Small intestine (tissue), 7 donors: ENCODE measurements around the gene UPF3A. TPM values are rescaled to one million over a fixed set of nuclear protein-coding genes. Genes with fewer than 3 reads are reported as not detected.

Source experiments
- DNase-seq, 2 donors: peaks; one replicate each; pipeline versions ENCODE4 v3.0.0 to v3.0.0-alpha.2; 2013
- FAIRE-seq: peaks from 2 replicates; lab custom pipeline; 2012; peaks lifted over from hg19 to GRCh38; lab: Jason Lieb, UNC
- H3K27ac ChIP-seq, 3 donors: one replicate each; pipeline ENCODE4 v1.5.1; 2013; ENCODE audit warnings: low read length in 2 of 3, mild to moderate bottlenecking in 2 of 3, control low read depth in 1 of 3, inconsistent platforms in 1 of 3, low read depth in 1 of 3, moderate library complexity in 1 of 3
- H3K27me3 ChIP-seq, 3 donors: one replicate each; pipeline ENCODE4 v1.6.1; 2013; ENCODE audit warnings: low read length in 3 of 3, inconsistent platforms in 1 of 3; ENCODE audit not compliant: control insufficient read depth in 3 of 3, insufficient read depth in 3 of 3
- H3K36me3 ChIP-seq, 3 donors: one replicate each; pipeline ENCODE4 v1.6.1; 2013; ENCODE audit warnings: low read length in 3 of 3, inconsistent platforms in 1 of 3, low read depth in 1 of 3, mild to moderate bottlenecking in 1 of 3, moderate library complexity in 1 of 3; ENCODE audit not compliant: control insufficient read depth in 3 of 3, insufficient read depth in 2 of 3
- H3K4me1 ChIP-seq, 3 donors: one replicate each; pipeline ENCODE4 v1.6.1; 2013; ENCODE audit warnings: low read length in 2 of 3, inconsistent platforms in 1 of 3, low read depth in 1 of 3, mild to moderate bottlenecking in 1 of 3, moderate library complexity in 1 of 3; ENCODE audit not compliant: control insufficient read depth in 3 of 3, insufficient read depth in 2 of 3
- H3K4me3 ChIP-seq, 3 donors: one replicate each; pipeline ENCODE4 v1.5.1; 2013; ENCODE audit warnings: low read length in 3 of 3, control low read depth in 1 of 3, inconsistent platforms in 1 of 3, low read depth in 1 of 3, mild to moderate bottlenecking in 1 of 3, moderate library complexity in 1 of 3
- H3K9me3 ChIP-seq, 2 donors: one replicate each; pipeline ENCODE4 v1.6.1; 2013; ENCODE audit warnings: low read depth in 1 of 2, low read length in 1 of 2; ENCODE audit not compliant: control insufficient read depth in 2 of 2, insufficient read depth in 1 of 2
- WGBS, 3 donors: extraction: QIAGEN DNeasy Blood & Tissue Kit; methylation state at CpG; one replicate each; pipeline ENCODE4 v1.1.7; 2013; 5-methylcytosine and 5-hydroxymethylcytosine counted together
- polyA plus RNA-seq, 4 donors: library from polyadenylated mRNA; stranded (reverse) in 3 of 4; unstranded in 1 of 4; fragments of 200-250 nt in 3 of 4; fragments of 120-200 nt in 1 of 4; gene quantifications; one replicate each; pipeline versions ENCODE4 v1.2.1 to v1.2.3, GENCODE V29; 2013
- donor health status: healthy with polysubstance abuse.
- donor health status: control.
- donor health status: control.
- donor health status: Bipolar disorder and iron deficiency.
- donor health status: healthy.

The UPF3A gene
- polyA plus RNA-seq, 4 donors: 38.0 to 74.2 (median 49.7) TPM

DNA sequence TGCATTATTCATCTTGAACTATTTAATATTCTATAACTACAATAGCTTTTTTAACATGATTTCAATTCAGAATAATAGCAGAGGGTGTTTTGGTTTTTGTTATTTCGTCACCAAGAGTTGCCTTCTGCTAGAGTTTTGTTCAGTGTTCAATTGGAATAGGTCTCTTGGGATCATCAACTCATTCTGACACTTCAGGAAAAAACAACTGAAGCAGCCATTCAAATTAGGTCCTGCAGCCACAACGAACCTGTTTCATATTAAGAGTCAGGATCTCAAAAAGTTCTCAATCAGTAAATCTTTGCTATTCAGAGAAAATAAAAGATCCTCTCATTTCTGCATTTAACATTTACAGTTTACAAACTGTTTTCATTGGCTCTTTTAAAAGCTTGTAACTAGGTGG, 30.5 kb downstream of the UPF3A start:
- 58 to 68% (median 60%) methylated on average over 2 of the region's 2 CpGs for WGBS, 3 donors
- FAIRE-seq: no peak
- Histone ChIP-seq H3K36me3 (peaks cover 0 to 2% (median 0%) of the 10 kb centered on the region in 3 donors), H3K4me3 (no peak overlapping the region), H3K27me3 (no peaks in the 10 kb centered on the region), H3K9me3 (no peaks in the 10 kb centered on the region), H3K4me1 (peaks cover 4 to 5% (median 4%) of the 10 kb centered on the region in 3 donors), H3K27ac (no peak overlapping the region)
- DNase-seq: no peak

DNA sequence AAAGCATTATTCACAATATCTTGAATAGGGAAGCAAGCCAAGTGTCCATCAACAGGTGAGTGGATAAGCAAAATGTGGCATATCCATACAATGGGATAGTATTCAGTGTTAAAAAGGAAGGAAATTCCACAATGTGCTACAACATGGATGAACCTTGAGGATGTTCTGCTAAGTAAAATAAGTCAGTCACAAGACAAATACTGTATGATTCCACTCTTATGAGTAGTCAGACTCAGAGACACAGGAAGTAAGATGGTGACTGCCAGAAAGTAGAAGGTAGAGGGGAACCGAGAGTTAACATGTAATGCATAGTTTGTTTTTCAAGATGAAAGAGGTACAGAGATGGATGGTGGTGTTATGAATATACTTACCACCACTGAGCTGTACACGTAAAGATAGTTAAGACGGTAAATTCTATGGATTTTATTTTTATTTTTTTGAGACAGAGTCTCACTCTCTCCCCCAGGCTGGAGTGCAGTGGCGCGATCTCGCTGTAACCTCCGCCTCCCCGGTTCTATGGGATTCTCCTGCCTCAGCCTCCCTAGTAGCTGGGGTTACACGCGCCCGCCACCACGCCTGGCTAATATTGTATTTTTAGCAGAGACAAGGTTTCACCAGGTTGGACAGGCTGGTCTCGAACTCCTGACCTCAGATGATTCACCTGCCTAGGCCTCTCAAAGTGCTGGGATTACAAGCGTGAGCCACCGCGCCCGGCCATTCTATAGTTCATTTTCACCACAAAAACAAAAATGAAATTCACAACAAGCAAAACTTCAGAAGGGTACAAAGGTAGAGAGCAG, 31.9 kb downstream of the UPF3A start:
- Histone ChIP-seq H3K36me3 (peaks cover 0 to 6% (median 0%) of the 10 kb centered on the region in 3 donors), H3K4me3 (peak overlapping the region in 2 of 3 donors; percentile 49 to 74), H3K9me3 (no peaks in the 10 kb centered on the region), H3K27ac (peak overlapping the region; percentile 85 to 96 (median 91)), H3K4me1 (peaks cover 4 to 5% (median 4%) of the 10 kb centered on the region in 3 donors), H3K27me3 (no peaks in the 10 kb centered on the region)
- DNase-seq (no peak), FAIRE-seq (no peak)
- 67 to 75% (median 70%) methylated on average over 17 of the region's 17 CpGs for WGBS, 3 donors

DNA sequence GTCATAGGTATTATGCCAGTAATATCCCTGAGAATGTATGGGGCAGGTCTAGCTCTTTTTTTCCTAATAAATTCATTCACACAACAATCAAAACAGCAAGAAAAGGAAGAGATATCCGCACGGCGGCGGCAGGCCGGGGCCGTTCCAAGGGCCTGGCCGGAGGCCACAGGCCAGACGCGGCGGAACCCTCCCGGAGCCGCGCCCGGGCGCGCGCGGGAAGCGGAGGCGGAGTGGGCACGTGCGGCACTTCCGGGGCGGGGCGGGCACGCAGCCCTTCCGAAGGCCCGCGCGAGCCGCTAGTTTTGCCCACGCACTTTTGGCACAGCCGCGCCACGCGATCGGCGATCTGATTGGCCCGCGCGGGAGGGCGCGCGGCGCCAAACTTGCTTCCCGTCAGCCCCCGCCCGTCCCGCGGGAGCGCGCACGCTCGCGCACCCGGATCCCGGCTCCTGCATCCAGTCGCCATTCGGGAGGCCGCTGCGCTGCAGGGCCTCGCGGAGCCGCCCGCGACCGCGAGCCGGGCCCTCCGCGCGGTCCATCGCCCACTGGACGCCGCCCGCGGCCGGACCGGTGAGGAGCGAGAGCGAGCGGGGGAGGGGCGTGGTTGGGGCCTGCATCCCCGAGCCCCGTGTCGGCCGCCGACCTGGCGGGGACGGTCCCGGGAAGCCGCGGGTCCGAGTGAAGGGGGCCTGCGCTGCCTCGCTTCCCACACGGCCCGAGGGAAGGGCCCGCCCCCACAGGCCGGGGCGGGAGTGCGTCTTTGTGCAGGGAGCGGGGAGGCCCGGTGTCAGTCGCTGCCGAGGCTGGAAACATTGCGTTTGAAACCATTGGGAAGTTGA, 32.9 kb downstream of the UPF3A start, which contains the start of gene CHAMP1:
CHAMP1 (plus strand) TSS at position 430 of the 839 bp plus-strand sequence. CDS start 9,340 bp downstream, outside the sequence.
- H3K27me3 ChIP-seq: no peaks in the 10 kb centered on the region
- H3K27ac ChIP-seq: peak within 1 kb of the TSS; percentile 85 to 96 (median 91)
- DNase-seq: peak; percentile 95 to 98
- FAIRE-seq: no peak
- WGBS, 3 donors: 0% methylated on average over 69 to 107 of the region's 107 CpGs
- H3K36me3 ChIP-seq: peaks cover 0 to 6% (median 0%) of the 10 kb centered on the region in 3 donors
- peaks cover 4 to 5% (median 4%) of the 10 kb centered on the region in 3 donors for H3K4me1 ChIP-seq
- peak within 1 kb of the TSS; percentile 74 to 86 (median 76) for H3K4me3 ChIP-seq
- H3K9me3 ChIP-seq: no peaks in the 10 kb centered on the region

DNA sequence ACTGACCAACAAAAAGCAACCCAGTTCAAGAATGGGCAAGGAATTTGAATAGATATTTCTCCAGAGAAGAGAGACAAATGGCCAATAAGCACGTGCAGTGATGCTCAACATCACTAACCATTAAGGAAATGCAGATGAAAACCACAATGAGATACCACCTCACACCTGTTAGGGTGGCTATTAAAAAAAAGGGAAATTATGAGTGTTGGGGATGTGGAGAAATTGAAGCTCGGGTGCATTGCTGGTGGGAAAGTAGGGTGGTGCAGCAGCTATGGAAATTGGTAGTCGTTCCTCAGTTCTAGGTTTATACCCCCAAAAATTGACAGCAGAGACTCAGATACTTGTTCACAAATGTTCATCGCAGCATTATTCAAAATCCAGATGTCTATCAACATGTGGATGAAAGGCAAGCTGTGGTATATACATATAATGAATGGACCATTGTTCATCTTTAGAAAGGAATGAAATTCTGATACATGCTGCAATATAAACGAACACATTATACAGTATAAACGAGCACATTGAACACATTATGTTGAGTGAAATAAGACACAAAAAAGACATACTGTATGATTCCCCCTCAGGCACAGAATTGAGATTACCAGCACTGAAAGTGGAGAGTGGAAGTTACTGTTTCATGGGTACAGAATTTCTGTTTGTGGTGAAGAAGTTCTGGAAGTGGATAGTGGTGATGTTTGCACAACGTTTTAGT, 33.8 kb downstream of the UPF3A start:
- 8 to 13% (median 8%) methylated on average over 7 of the region's 7 CpGs for WGBS, 3 donors
- Histone ChIP-seq H3K36me3 (peaks cover 0 to 6% (median 0%) of the 10 kb centered on the region in 3 donors), H3K4me3 (peak overlapping the region; percentile 74 to 86 (median 76)), H3K27me3 (no peaks in the 10 kb centered on the region), H3K9me3 (no peaks in the 10 kb centered on the region), H3K27ac (peak overlapping the region in 2 of 3 donors; percentile 85 to 96), H3K4me1 (peaks cover 4 to 6% (median 5%) of the 10 kb centered on the region in 3 donors)
- DNase-seq (no peak), FAIRE-seq (no peak)

DNA sequence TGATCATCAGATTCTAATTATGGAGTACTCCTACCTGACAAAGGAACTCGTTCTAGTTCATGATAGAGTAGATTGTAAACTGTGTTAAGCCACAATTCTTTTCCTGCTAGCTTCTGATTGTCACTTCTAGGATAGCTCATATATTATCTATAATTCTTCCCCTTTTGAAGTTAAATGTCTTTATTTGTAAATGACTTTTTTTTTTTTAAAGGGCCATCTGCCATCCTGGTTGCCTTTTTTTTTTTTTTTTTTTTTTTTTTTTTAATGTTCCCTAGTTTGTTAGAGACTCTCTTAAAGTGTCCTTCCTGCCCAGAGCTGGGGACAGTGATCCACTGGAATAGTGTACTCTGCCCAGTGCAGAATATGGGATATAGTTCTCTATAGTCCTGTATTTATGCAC, 37.2 kb downstream of the UPF3A start:
- WGBS, 3 donors: 13 to 19% (median 17%) methylated on average over 1 of the region's 1 CpG
- no peak for FAIRE-seq
- no peak overlapping the region for H3K27ac ChIP-seq

DNA sequence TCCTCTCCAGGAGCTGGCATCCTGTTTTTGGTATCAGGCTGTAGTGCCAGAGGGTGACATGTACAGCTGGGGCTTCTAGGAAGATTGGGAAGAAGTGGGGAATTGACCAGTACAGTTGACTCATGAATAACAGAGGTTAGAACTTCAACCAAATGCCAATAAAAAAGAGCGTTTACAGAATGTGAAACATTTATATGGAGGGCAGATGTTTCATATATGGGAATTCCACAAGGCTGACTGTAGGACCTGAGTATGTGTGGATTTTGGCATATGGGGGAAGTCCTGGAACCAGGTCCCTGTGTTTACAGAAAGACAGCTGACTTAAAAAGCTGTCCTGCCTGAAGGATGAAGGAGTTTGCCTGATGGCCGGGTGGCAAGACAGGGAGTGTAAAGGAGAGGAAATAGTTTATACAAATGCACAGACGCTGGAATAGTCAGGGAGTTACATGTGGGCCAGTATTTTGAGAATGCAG, 38.1 kb downstream of the UPF3A start:
- peaks cover 0 to 6% (median 4%) of the 10 kb centered on the region in 3 donors for H3K4me1 ChIP-seq
- H3K9me3 ChIP-seq: no peaks in the 10 kb centered on the region
- no peak overlapping the region for H3K27ac ChIP-seq
- FAIRE-seq (no peak), DNase-seq (no peak)
- H3K27me3 ChIP-seq: no peaks in the 10 kb centered on the region
- H3K4me3 ChIP-seq: no peak overlapping the region
- peaks cover 0 to 19% (median 14%) of the 10 kb centered on the region in 3 donors for H3K36me3 ChIP-seq
- 70 to 83% (median 77%) methylated on average over 3 of the region's 3 CpGs for WGBS, 3 donors

More for the DNA sequence above, 37.2 kb downstream of the UPF3A start:
- Histone ChIP-seq H3K27me3 (no peaks in the 10 kb centered on the region), H3K36me3 (peaks cover 0 to 15% (median 6%) of the 10 kb centered on the region in 3 donors), H3K9me3 (no peaks in the 10 kb centered on the region), H3K4me1 (peaks cover under 1 to 6% (median 4%) of the 10 kb centered on the region in 3 donors), H3K4me3 (no peak overlapping the region)
- no peak for DNase-seq

DNA sequence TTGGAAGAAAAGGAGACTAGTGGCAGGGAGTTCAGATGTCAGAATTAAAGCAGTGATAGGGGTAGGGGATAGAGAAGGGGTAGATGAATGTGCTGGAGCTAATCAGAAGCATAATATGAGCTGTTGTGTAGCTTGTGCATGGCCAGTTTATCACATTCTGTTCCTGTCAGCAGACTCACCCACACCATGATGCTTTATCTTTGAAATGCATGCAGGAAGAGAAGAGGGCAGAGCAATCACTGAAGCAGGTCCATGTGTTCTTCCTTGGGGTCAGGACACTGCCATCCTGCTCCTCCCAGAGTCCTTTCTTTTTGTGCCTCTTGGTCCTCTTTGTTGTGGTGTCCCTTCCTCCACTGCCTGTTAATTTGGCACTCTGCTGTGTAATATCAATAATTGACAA, 38.7 kb downstream of the UPF3A start:
- FAIRE-seq (no peak), DNase-seq (no peak)
- H3K27me3 ChIP-seq: no peaks in the 10 kb centered on the region
- peaks cover 0 to 6% (median 4%) of the 10 kb centered on the region in 3 donors for H3K4me1 ChIP-seq
- H3K36me3 ChIP-seq: peaks cover 2 to 25% (median 20%) of the 10 kb centered on the region in 3 donors
- no peak overlapping the region for H3K27ac ChIP-seq
- H3K9me3 ChIP-seq: no peaks in the 10 kb centered on the region
- no peak overlapping the region for H3K4me3 ChIP-seq
